ENCODE measurements around the gene TBC1D17. TPM values are rescaled to one million over a fixed set of nuclear protein-coding genes. Genes with fewer than 3 reads are reported as not detected.

Gene TBC1D17
- total RNA-seq, 1 donor from 2014 or later = 36.8 TPM

- peak overlapping the region; percentile 89 for H3K4me3 Mint-ChIP-seq (ENCODE audit: unreplicated experiment)
- TF ChIP-seq CTCF (IDR thresholded peaks at IDR 0.05; ENCODE audit: unreplicated experiment) = no peak
Observed at GRCh38 chr19:49832556-49832955, 44.9 kb upstream of the TBC1D17 start.

GRCh38 chr19:49833599-49833998 lies 43.9 kb upstream of the TBC1D17 start:
- H3K9me3 Mint-ChIP-seq (ENCODE audit: unreplicated experiment) = no peaks in the 10 kb centered on the region
- peaks cover 51% of the 10 kb centered on the region for H3K36me3 Mint-ChIP-seq (ENCODE audit: low read depth, unreplicated experiment)
- no peak for DNase-seq (ENCODE audit: low spot score)
- no peak overlapping the region for H3K27ac Mint-ChIP-seq (ENCODE audit: unreplicated experiment)
- H3K4me1 Mint-ChIP-seq (ENCODE audit: unreplicated experiment) = peaks cover 14% of the 10 kb centered on the region
- TF ChIP-seq CTCF (IDR thresholded peaks at IDR 0.05; ENCODE audit: unreplicated experiment) = no peak
- no peak overlapping the region for H3K4me3 Mint-ChIP-seq (ENCODE audit: unreplicated experiment)
- peaks cover 22% of the 10 kb centered on the region for H3K27me3 Mint-ChIP-seq (ENCODE audit: unreplicated experiment)

More at GRCh38 chr19:49832556-49832955, 44.9 kb upstream of the TBC1D17 start:
- Mint-ChIP-seq H3K27ac (ENCODE audit: unreplicated experiment) (peak overlapping the region; percentile 89), H3K9me3 (ENCODE audit: unreplicated experiment) (no peaks in the 10 kb centered on the region), H3K27me3 (ENCODE audit: unreplicated experiment) (peaks cover 21% of the 10 kb centered on the region), H3K36me3 (ENCODE audit: low read depth, unreplicated experiment) (peaks cover 42% of the 10 kb centered on the region), H3K4me1 (ENCODE audit: unreplicated experiment) (peaks cover 14% of the 10 kb centered on the region)
- DNase-seq (ENCODE audit: low spot score) = no peak

- peaks cover 65% of the 10 kb centered on the region for H3K36me3 Mint-ChIP-seq (ENCODE audit: low read depth, unreplicated experiment)
- no peak for DNase-seq (ENCODE audit: low spot score)
- peaks cover 14% of the 10 kb centered on the region for H3K4me1 Mint-ChIP-seq (ENCODE audit: unreplicated experiment)
- TF ChIP-seq CTCF (IDR thresholded peaks at IDR 0.05; ENCODE audit: unreplicated experiment) = no peak
- H3K27ac Mint-ChIP-seq (ENCODE audit: unreplicated experiment) = no peak overlapping the region
- H3K9me3 Mint-ChIP-seq (ENCODE audit: unreplicated experiment) = no peaks in the 10 kb centered on the region
- peaks cover 21% of the 10 kb centered on the region for H3K27me3 Mint-ChIP-seq (ENCODE audit: unreplicated experiment)
- H3K4me3 Mint-ChIP-seq (ENCODE audit: unreplicated experiment) = no peak overlapping the region
Observed at GRCh38 chr19:49835562-49835961, 41.9 kb upstream of the TBC1D17 start.

GRCh38 chr19:49836176-49837008 lies 41.1 kb upstream of the TBC1D17 start:
- H3K27me3 Mint-ChIP-seq (ENCODE audit: unreplicated experiment) = peaks cover 21% of the 10 kb centered on the region
- no peak overlapping the region for H3K4me3 Mint-ChIP-seq (ENCODE audit: unreplicated experiment)
- TF ChIP-seq CTCF (IDR thresholded peaks at IDR 0.05; ENCODE audit: unreplicated experiment) = no peak
- no peaks in the 10 kb centered on the region for H3K9me3 Mint-ChIP-seq (ENCODE audit: unreplicated experiment)
- H3K27ac Mint-ChIP-seq (ENCODE audit: unreplicated experiment) = no peak overlapping the region
- H3K36me3 Mint-ChIP-seq (ENCODE audit: low read depth, unreplicated experiment) = peaks cover 66% of the 10 kb centered on the region
- DNase-seq (ENCODE audit: low spot score) = no peak
- peaks cover 13% of the 10 kb centered on the region for H3K4me1 Mint-ChIP-seq (ENCODE audit: unreplicated experiment)

GRCh38 chr19:49837009-49837310 lies 40.5 kb upstream of the TBC1D17 start:
- peaks cover 62% of the 10 kb centered on the region for H3K36me3 Mint-ChIP-seq (ENCODE audit: low read depth, unreplicated experiment)
- no peak for DNase-seq (ENCODE audit: low spot score)

More at GRCh38 chr19:49837009-49837310, 40.5 kb upstream of the TBC1D17 start:
- H3K27me3 Mint-ChIP-seq (ENCODE audit: unreplicated experiment) = peaks cover 21% of the 10 kb centered on the region
- peak overlapping the region; percentile 64 for H3K27ac Mint-ChIP-seq (ENCODE audit: unreplicated experiment)
- no peak for TF ChIP-seq CTCF (IDR thresholded peaks at IDR 0.05; ENCODE audit: unreplicated experiment)
- peak overlapping the region; percentile 81 for H3K4me3 Mint-ChIP-seq (ENCODE audit: unreplicated experiment)
- H3K9me3 Mint-ChIP-seq (ENCODE audit: unreplicated experiment) = no peaks in the 10 kb centered on the region
- H3K4me1 Mint-ChIP-seq (ENCODE audit: unreplicated experiment) = peaks cover 10% of the 10 kb centered on the region

Measured in endothelial cell (in vitro differentiated cells).